Activated T-helper 2 cell treated with anti-CD3 and anti-CD28 coated beads, Interferon-gamma antibody, Interleukin-2, Interleukin-4, amounts not matched to agents 10 μg/mL and 5 μg/mL and 100 μg/mL, durations not matched to agents 14 hours and 24 hours and 36 hours (primary cell): ENCODE data around the gene UGT1A9. TPM values are rescaled to one million over a fixed set of nuclear protein-coding genes. Genes with fewer than 3 reads are reported as not detected.

Experiments
- DNase-seq: peaks from one replicate; pipeline ENCODE4 v3.0.0; 2021; ENCODE audit warnings: low spot score
- H3K27ac Mint-ChIP-seq: one replicate; pipeline ENCODE4 v1.8.0; 2021; ENCODE audit warnings: mixed read lengths
- H3K27me3 Mint-ChIP-seq: one replicate; pipeline ENCODE4 v1.8.0; 2021; ENCODE audit warnings: low read depth, mixed read lengths
- H3K36me3 Mint-ChIP-seq: one replicate; pipeline ENCODE4 v1.8.0; 2021; ENCODE audit warnings: low read depth, mixed read lengths
- H3K4me1 Mint-ChIP-seq: one replicate; pipeline ENCODE4 v1.8.0; 2021; ENCODE audit warnings: low read depth, mixed read lengths
- H3K4me3 Mint-ChIP-seq: one replicate; pipeline ENCODE4 v1.8.0; 2021; ENCODE audit warnings: low read depth, mild to moderate bottlenecking, moderate library complexity, mixed read lengths
- H3K9me3 Mint-ChIP-seq: one replicate; pipeline ENCODE4 v1.8.0; 2021; ENCODE audit warnings: mixed read lengths
- intact Hi-C: fragments of 100-400 bp; cut with micrococcal nuclease; formaldehyde crosslinking; loops from one replicate; pipeline ENCODE4 v1.15.1; 2023
- total RNA-seq: library from RNA; stranded (reverse); gene quantifications from 2 replicates; pipeline ENCODE4 v1.2.3, GENCODE V29; 2022

The UGT1A9 gene
- total RNA-seq, 1 donor from 2014 or later, result not detected

GRCh38 chr2:233761040-233761769 is 89.5 kb downstream of the UGT1A9 start:
- no peak overlapping the region for H3K27ac Mint-ChIP-seq
- peaks cover 6% of the 10 kb centered on the region for H3K27me3 Mint-ChIP-seq
- no peaks in the 10 kb centered on the region for H3K9me3 Mint-ChIP-seq
- no peak for DNase-seq
- H3K4me1 Mint-ChIP-seq, result peaks cover 3% of the 10 kb centered on the region
- no peak overlapping the region for H3K4me3 Mint-ChIP-seq
- no peaks in the 10 kb centered on the region for H3K36me3 Mint-ChIP-seq
- intact Hi-C loops, result no loop called here

DNA sequence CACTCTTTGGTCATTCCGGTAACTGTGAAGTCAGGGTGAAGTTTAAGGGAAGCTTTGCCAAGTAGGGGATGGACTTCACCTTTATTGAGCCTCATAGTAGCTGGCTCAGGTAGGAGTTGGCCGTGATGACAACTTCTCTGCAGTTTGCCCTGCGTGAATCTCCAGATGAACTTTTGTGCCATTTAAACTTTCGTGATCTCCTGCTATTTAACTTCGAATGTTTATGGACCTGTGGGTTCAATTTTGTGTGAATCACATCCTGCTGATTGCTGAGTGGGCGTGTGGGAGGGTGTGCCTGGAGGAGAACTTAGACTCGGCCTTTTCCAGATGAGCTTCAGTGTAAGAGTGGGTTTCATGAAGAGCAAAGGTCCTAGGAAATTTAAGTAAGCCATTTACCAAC is 92.6 kb downstream of the UGT1A9 start:
- Mint-ChIP-seq H3K4me3 (no peak overlapping the region), H3K9me3 (no peaks in the 10 kb centered on the region), H3K27ac (no peak overlapping the region), H3K4me1 (peaks cover 3% of the 10 kb centered on the region), H3K36me3 (no peaks in the 10 kb centered on the region), H3K27me3 (peaks cover 6% of the 10 kb centered on the region)
- no peak for DNase-seq
- intact Hi-C loops, result no loop called here

DNA sequence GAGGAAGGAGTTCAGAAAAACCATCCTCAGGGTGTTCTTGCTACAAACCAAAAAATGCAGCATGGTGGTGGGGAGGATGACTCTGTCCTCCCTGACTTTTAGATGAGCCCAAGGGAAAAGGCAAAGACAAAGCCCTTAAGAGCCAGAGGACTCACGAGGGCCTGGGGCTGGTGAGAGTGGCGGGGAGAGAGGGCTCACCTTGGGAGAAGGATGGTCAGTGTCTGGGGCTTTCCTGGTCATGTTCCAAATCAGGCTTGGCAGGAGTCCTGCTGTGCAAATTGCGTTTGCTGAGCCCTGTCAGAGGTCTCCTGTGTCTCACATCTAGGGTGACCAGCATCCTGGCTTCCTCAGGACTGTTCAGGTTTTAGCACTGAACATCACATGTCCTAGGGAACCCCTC is 93.1 kb downstream of the UGT1A9 start:
- peaks cover 6% of the 10 kb centered on the region for H3K27me3 Mint-ChIP-seq
- peaks cover 3% of the 10 kb centered on the region for H3K4me1 Mint-ChIP-seq
- intact Hi-C loops, result no loop called here
- no peak overlapping the region for H3K27ac Mint-ChIP-seq
- no peak overlapping the region for H3K4me3 Mint-ChIP-seq
- no peaks in the 10 kb centered on the region for H3K36me3 Mint-ChIP-seq
- no peak for DNase-seq
- H3K9me3 Mint-ChIP-seq, result no peaks in the 10 kb centered on the region

GRCh38 chr2:233766416-233766815 is 94.7 kb downstream of the UGT1A9 start:
- H3K36me3 Mint-ChIP-seq, result no peaks in the 10 kb centered on the region
- intact Hi-C loops, result no loop called here
- H3K27ac Mint-ChIP-seq, result no peak overlapping the region

DNA sequence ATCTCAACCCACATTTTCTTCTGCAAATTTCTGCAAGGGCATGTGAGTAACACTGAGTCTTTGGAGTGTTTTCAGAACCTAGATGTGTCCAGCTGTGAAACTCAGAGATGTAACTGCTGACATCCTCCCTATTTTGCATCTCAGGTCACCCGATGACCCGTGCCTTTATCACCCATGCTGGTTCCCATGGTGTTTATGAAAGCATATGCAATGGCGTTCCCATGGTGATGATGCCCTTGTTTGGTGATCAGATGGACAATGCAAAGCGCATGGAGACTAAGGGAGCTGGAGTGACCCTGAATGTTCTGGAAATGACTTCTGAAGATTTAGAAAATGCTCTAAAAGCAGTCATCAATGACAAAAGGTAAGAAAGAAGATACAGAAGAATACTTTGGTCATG is 96.4 kb downstream of the UGT1A9 start:
- Mint-ChIP-seq H3K4me3 (no peak overlapping the region), H3K4me1 (peaks cover 3% of the 10 kb centered on the region), H3K9me3 (no peaks in the 10 kb centered on the region), H3K27ac (no peak overlapping the region), H3K36me3 (no peaks in the 10 kb centered on the region), H3K27me3 (peaks cover 6% of the 10 kb centered on the region)
- DNase-seq, result no peak
- intact Hi-C loops, result no loop called here

More at GRCh38 chr2:233766416-233766815, 94.7 kb downstream of the UGT1A9 start:
- Mint-ChIP-seq H3K9me3 (no peaks in the 10 kb centered on the region), H3K27me3 (peaks cover 6% of the 10 kb centered on the region), H3K4me1 (peaks cover 3% of the 10 kb centered on the region), H3K4me3 (no peak overlapping the region)
- no peak for DNase-seq

DNA sequence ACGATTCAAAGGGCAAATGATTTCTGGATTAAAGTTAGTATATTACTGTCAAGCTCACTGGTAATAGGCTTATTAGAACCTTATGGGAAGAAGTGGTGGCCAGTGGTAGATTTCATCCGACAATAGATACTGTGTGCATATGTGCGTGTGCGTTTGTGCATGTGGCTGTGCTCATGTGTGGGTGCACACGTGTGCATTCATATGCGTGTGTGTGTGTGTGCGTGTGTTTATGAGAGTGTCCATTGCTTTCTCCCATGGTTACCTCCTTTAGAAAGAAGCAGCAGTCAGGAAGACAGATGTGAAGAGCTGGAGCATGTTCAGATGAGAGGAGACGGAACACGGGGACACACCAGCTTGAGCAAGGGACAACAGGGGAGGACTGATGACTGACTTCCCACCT is 97.6 kb downstream of the UGT1A9 start:
- Mint-ChIP-seq H3K4me3 (no peak overlapping the region), H3K4me1 (peaks cover 3% of the 10 kb centered on the region), H3K27ac (no peak overlapping the region), H3K27me3 (peaks cover 2% of the 10 kb centered on the region), H3K9me3 (no peaks in the 10 kb centered on the region), H3K36me3 (no peaks in the 10 kb centered on the region)
- intact Hi-C loops, result no loop called here
- DNase-seq, result no peak

DNA sequence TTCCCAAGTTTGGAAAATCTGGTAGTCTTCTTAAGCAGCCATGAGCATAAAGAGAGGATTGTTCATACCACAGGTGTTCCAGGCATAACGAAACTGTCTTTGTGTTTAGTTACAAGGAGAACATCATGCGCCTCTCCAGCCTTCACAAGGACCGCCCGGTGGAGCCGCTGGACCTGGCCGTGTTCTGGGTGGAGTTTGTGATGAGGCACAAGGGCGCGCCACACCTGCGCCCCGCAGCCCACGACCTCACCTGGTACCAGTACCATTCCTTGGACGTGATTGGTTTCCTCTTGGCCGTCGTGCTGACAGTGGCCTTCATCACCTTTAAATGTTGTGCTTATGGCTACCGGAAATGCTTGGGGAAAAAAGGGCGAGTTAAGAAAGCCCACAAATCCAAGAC is 100.5 kb downstream of the UGT1A9 start:
- intact Hi-C loops, result no loop called here
- no peaks in the 10 kb centered on the region for H3K27me3 Mint-ChIP-seq
- H3K36me3 Mint-ChIP-seq, result no peaks in the 10 kb centered on the region
- H3K4me1 Mint-ChIP-seq, result no peaks in the 10 kb centered on the region
- no peak for DNase-seq
- no peak overlapping the region for H3K4me3 Mint-ChIP-seq
- peaks cover 4% of the 10 kb centered on the region for H3K9me3 Mint-ChIP-seq
- H3K27ac Mint-ChIP-seq, result no peak overlapping the region

GRCh38 chr2:233772583-233772982 is 100.9 kb downstream of the UGT1A9 start:
- no peaks in the 10 kb centered on the region for H3K4me1 Mint-ChIP-seq
- H3K36me3 Mint-ChIP-seq, result no peaks in the 10 kb centered on the region
- no peaks in the 10 kb centered on the region for H3K27me3 Mint-ChIP-seq
- peaks cover 4% of the 10 kb centered on the region for H3K9me3 Mint-ChIP-seq
- intact Hi-C loops, result no loop called here
- H3K4me3 Mint-ChIP-seq, result no peak overlapping the region
- H3K27ac Mint-ChIP-seq, result no peak overlapping the region
- DNase-seq, result no peak

DNA sequence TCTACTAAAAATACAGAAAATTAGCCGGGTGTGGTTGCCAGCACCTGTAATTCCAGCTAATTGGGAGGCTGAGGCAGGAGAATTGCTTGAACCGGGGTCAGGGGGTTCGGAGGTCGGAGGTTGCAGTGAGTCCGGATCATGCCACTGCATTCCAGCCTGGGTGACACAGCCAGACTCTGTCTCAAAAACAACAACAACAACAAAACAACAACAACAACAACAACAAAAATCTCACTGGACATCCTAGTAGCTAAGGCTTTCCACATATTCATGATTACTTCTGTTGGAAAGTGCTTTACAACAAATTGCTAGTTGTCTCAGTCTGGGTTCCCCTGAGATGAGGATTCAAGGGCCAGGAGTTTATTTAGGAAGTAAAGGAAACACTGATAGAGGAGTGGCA is 102.2 kb downstream of the UGT1A9 start:
- Mint-ChIP-seq H3K27me3 (no peaks in the 10 kb centered on the region), H3K4me1 (no peaks in the 10 kb centered on the region), H3K9me3 (peaks cover 4% of the 10 kb centered on the region), H3K36me3 (no peaks in the 10 kb centered on the region), H3K27ac (no peak overlapping the region), H3K4me3 (no peak overlapping the region)
- intact Hi-C loops, result no loop called here
- no peak for DNase-seq

DNA sequence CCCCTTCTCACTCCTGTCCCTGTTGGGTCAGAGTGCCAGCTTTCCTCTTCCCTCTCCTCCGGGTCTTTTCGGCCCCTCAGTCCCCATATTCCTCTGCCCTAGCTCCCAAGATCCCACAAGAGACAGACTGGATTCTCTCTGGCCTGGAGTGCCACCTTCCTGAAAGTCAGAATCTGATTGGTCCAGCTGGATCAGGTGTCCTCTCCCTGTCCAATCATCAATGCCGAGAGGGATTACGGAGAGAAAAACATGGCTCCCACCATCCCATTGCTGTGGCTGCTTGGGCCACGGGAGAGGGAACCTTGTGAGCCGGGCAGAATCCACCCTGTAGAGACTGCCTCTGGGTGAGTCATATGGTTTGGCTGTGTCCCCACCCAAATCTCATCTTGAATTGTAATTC is 103.7 kb downstream of the UGT1A9 start:
- no peaks in the 10 kb centered on the region for H3K4me1 Mint-ChIP-seq
- H3K4me3 Mint-ChIP-seq, result no peak overlapping the region

DNA sequence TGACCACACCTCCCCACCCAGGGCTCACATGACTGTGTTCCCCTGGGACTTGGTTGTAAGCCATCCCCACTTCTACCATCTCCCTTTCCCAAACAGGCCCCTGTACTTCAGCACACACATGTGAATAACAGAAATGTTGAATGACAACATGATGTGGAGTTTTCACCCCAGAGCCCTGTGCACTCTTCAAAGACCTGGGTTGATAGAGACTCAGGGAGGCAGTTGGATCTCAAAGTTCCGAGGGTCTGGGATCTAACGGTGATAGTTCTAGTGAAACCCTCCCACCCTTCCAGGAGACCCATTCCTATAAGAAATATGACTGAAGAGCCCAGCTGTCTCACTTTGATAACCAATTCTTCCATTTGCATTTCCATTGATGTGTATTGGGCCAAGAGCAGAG is 106.3 kb downstream of the UGT1A9 start, which contains the start of gene MROH2A:
Gene MROH2A (plus strand): TSS at position 301 of the 400 bp plus-strand sequence. CDS start 1,029 bp downstream, outside the sequence.
- peaks cover 4% of the 10 kb centered on the region for H3K9me3 Mint-ChIP-seq
- no peaks in the 10 kb centered on the region for H3K36me3 Mint-ChIP-seq
- H3K4me3 Mint-ChIP-seq, result no peak within 1 kb of the TSS
- no peaks in the 10 kb centered on the region for H3K4me1 Mint-ChIP-seq
- no peak within 1 kb of the TSS for H3K27ac Mint-ChIP-seq
- no peak for DNase-seq
- peaks cover 4% of the 10 kb centered on the region for H3K27me3 Mint-ChIP-seq
- intact Hi-C loops, result no loop called here

More for the DNA sequence above, 103.7 kb downstream of the UGT1A9 start:
- intact Hi-C loops, result no loop called here
- DNase-seq, result no peak
- no peaks in the 10 kb centered on the region for H3K36me3 Mint-ChIP-seq
- H3K9me3 Mint-ChIP-seq, result peaks cover 4% of the 10 kb centered on the region
- no peak overlapping the region for H3K27ac Mint-ChIP-seq
- no peaks in the 10 kb centered on the region for H3K27me3 Mint-ChIP-seq

GRCh38 chr2:233779722-233780121 is 108.0 kb downstream of the UGT1A9 start:
- H3K36me3 Mint-ChIP-seq, result no peaks in the 10 kb centered on the region
- H3K9me3 Mint-ChIP-seq, result peaks cover 4% of the 10 kb centered on the region
- peaks cover 4% of the 10 kb centered on the region for H3K27me3 Mint-ChIP-seq
- H3K27ac Mint-ChIP-seq, result no peak overlapping the region
- H3K4me3 Mint-ChIP-seq, result no peak overlapping the region
- intact Hi-C loops, result no loop called here
- no peaks in the 10 kb centered on the region for H3K4me1 Mint-ChIP-seq
- no peak for DNase-seq

- Mint-ChIP-seq H3K27ac (no peak overlapping the region), H3K27me3 (peaks cover 4% of the 10 kb centered on the region), H3K4me3 (no peak overlapping the region), H3K9me3 (peaks cover 4% of the 10 kb centered on the region), H3K4me1 (no peaks in the 10 kb centered on the region), H3K36me3 (no peaks in the 10 kb centered on the region)
- DNase-seq, result no peak
- intact Hi-C loops, result no loop called here
Measured at GRCh38 chr2:233780771-233781170, 109.1 kb downstream of the UGT1A9 start.
